Adrenal gland (tissue), 12 donors: ENCODE measurements around the gene FBXL17. TPM values are rescaled to one million over a fixed set of nuclear protein-coding genes. Genes with fewer than 3 reads are reported as not detected.

Source experiments
- DNase-seq, 7 donors: peaks; one replicate each; pipeline ENCODE4 v3.0.0-alpha.2; 2019 to 2020
- H3K27ac ChIP-seq, 5 donors: fragments of 200-600 bp; sonication (generic) in 4 of 5; 1 replicate in 3 of 5; 2 replicates in 2 of 5; pipeline versions ENCODE4 v1.5.1 to v1.8.0; 2016 to 2020; ENCODE audit warnings: mild to moderate bottlenecking in 1 of 5
- H3K27me3 ChIP-seq: fragments of 200-600 bp; 2 replicates; pipeline ENCODE4 v1.8.0; 2021
- H3K36me3 ChIP-seq, 2 donors: fragments of 200-600 bp; replicated peaks in 1 of 2; 1 replicate in 1 of 2; 2 replicates in 1 of 2; pipeline versions ENCODE4 v1.5.1 to v1.8.0; 2018 to 2022
- H3K4me1 ChIP-seq, 2 donors: fragments of 200-600 bp; replicated peaks in 1 of 2; 1 replicate in 1 of 2; 2 replicates in 1 of 2; pipeline versions ENCODE4 v1.5.1 to v1.8.0; 2018 to 2021
- H3K4me3 ChIP-seq, 4 donors: fragments of 200-600 bp; sonication (generic) in 3 of 4; one replicate each; pipeline ENCODE4 v1.5.1; 2016 to 2018
- H3K9me3 ChIP-seq, 3 donors: fragments of 200-600 bp; sonication (generic) in 1 of 3; replicated peaks in 1 of 3; 1 replicate in 2 of 3; 2 replicates in 1 of 3; pipeline versions ENCODE4 v1.5.1 to v1.8.0; 2016 to 2021
- POLR2A ChIP-seq, 2 donors: fragments of 450-650 bp; IDR thresholded peaks; one replicate each; pipeline ENCODE4 v1.6.1; 2017; ENCODE audit warnings: antibody characterized with exemption in 2 of 2, mild to moderate bottlenecking in 2 of 2, moderate library complexity in 1 of 2
- WGBS, 4 donors: extraction: QIAGEN DNeasy Blood & Tissue Kit in 2 of 4; methylation state at CpG; one replicate each; pipeline versions ENCODE4 v1.1.5 to v1.1.7; 2013 to 2017; 5-methylcytosine and 5-hydroxymethylcytosine counted together
- intact Hi-C, 2 donors: fragments of 100-400 bp; cut with DNase I; formaldehyde crosslinking; loops; one replicate each; pipeline versions ENCODE4 v1.14.1 to v1.15.0; 2022 to 2023
- polyA plus RNA-seq, 3 donors: library from polyadenylated mRNA; stranded (reverse); fragments of 200-250 nt in 2 of 3; fragments of 350-450 nt in 1 of 3; fragmentation: Illumina TruSeq in 1 of 3; extraction: RNeasy Lipid Tissue Mini Kit (QIAGEN cat#74804) in 1 of 3; gene quantifications; one replicate each; pipeline ENCODE4 v1.2.3, GENCODE V29; 2013 to 2014
- total RNA-seq, 9 donors: library from RNA; depleted of rRNA in 4 of 9; stranded (reverse); fragments of >200 nt in 4 of 9; fragments of 120-200 nt in 1 of 9; fragmentation: NEBNext Ultra II Directional in 1 of 9; extraction: Animal tissue kit (Norgen Biotek cat#: 25700) in 1 of 9; gene quantifications; one replicate each; pipeline versions ENCODE4 v1.1.0 to v1.2.4, GENCODE V29; 2013 to 2023
- TF ChIP-seq, protein P1 (sequence below), 6 experiments: fragments of 450-650 bp in 4 of 6; fragments of 200-600 bp in 2 of 6; sonication (generic) in 1 of 6; IDR thresholded peaks; 1 replicate in 5 of 6; 2 replicates in 1 of 6; pipeline versions ENCODE4 v1.5.1 to v1.8.0; 2016 to 2021; ENCODE audit warnings: antibody characterized with exemption in 6 of 6, mild to moderate bottlenecking in 2 of 6, moderate library complexity in 1 of 6
- donor health status: healthy with polysubstance abuse.
- donor health status: Bipolar disorder and iron deficiency.
- donor health status: DM: yes; HTN: yes; CAD: no.
- donor health status: DM: no; HTN: no; CAD: no.
- donor health status: DM: no; HTN: no; CAD: no.
- donor health status: DM: yes; HTN: yes; CAD: no.

Gene FBXL17
- total and polyA plus RNA-seq, 12 donors = 4.4 to 29.4 (median 21.3) TPM

DNA sequence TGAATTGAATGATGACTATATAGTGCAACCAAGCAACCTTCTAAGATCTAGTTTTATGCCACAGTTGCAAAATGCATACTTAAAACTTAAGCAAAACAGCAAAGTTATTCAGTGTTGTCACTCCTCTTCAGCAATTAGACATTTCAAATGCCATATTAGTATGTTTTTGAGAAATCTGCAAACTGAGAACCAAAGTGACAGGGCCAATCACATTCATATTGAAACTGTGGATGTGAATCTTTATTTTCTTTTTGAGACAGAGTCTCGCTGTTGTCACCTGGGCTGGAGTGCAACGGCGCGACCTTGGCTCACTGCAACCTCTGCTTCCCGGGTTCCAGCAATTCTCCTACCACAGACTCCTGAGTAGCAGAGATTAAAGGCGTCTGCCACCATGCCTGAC is 461.9 kb downstream of the FBXL17 start:
- peaks cover 0 to 4% (median 0%) of the 10 kb centered on the region in 3 donors for H3K9me3 ChIP-seq
- H3K27me3 ChIP-seq = no peaks in the 10 kb centered on the region
- intact Hi-C loops = no loop called here
- H3K4me1 ChIP-seq = no peaks in the 10 kb centered on the region
- TF ChIP-seq, protein P1, sequence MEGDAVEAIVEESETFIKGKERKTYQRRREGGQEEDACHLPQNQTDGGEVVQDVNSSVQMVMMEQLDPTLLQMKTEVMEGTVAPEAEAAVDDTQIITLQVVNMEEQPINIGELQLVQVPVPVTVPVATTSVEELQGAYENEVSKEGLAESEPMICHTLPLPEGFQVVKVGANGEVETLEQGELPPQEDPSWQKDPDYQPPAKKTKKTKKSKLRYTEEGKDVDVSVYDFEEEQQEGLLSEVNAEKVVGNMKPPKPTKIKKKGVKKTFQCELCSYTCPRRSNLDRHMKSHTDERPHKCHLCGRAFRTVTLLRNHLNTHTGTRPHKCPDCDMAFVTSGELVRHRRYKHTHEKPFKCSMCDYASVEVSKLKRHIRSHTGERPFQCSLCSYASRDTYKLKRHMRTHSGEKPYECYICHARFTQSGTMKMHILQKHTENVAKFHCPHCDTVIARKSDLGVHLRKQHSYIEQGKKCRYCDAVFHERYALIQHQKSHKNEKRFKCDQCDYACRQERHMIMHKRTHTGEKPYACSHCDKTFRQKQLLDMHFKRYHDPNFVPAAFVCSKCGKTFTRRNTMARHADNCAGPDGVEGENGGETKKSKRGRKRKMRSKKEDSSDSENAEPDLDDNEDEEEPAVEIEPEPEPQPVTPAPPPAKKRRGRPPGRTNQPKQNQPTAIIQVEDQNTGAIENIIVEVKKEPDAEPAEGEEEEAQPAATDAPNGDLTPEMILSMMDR (IDR thresholded peaks at IDR 0.05) = no peak
- TF ChIP-seq POLR2A (IDR thresholded peaks at IDR 0.05) = no peak
- H3K27ac ChIP-seq = no peak overlapping the region
- DNase-seq = no peak
- H3K36me3 ChIP-seq = no peaks in the 10 kb centered on the region
- WGBS, 4 donors = 68 to 72% (median 69%) methylated on average over 6 of the region's 6 CpGs
- H3K4me3 ChIP-seq = no peak overlapping the region

DNA sequence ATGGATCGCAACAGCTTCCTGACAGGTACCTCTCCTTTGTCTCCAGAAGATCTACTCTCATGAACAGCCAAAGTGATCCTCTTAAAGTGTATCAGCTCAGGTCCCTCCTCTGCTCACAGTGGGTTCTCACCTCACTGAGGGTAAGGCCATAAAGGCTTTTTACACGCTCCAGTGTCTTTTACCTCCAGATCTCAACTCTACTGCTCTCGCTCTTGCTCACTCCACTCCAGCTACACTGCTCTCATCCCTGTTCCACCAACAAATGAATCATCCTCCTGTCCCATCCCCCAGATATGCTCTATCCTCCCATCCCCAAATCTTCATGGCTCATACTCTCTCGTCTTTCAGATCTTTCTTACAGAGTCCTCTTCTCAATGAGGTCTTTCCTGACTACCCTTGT is 462.5 kb downstream of the FBXL17 start:
- DNase-seq = no peak
- intact Hi-C loops = no loop called here
- Histone ChIP-seq H3K4me1 (no peaks in the 10 kb centered on the region), H3K27me3 (no peaks in the 10 kb centered on the region), H3K27ac (no peak overlapping the region), H3K36me3 (no peaks in the 10 kb centered on the region), H3K4me3 (no peak overlapping the region), H3K9me3 (no peaks in the 10 kb centered on the region)
- no peak for TF ChIP-seq POLR2A (IDR thresholded peaks at IDR 0.05)
- TF ChIP-seq, protein P1 (IDR thresholded peaks at IDR 0.05) = no peak
- 97 to 100% (median 99%) methylated on average over 4 of the region's 4 CpGs for WGBS, 4 donors

DNA sequence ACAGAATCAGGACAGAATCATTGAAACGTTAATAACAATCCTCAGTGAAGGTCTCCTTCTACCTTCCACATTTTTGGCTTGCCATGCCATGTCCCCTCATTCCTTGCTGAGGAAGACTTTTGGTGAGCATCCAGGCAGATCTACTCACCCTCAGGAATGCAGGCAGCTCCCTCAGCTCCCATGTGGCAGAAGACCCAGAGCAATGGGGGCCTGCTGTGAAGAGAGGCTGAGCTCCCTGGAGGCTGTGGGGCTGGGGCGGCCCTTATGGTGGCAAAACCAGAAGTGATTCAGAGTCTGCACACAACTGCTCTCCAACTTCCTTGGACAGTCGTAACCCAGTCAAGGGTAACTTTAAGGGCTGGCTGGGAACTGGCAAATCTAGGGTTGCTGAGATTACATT is 463.9 kb downstream of the FBXL17 start:
- 81 to 86% (median 84%) methylated on average over 3 of the region's 3 CpGs for WGBS, 4 donors
- Histone ChIP-seq H3K4me1 (no peaks in the 10 kb centered on the region), H3K36me3 (no peaks in the 10 kb centered on the region), H3K4me3 (no peak overlapping the region), H3K9me3 (no peaks in the 10 kb centered on the region), H3K27ac (no peak overlapping the region), H3K27me3 (no peaks in the 10 kb centered on the region)
- intact Hi-C loops = no loop called here
- no peak for DNase-seq
- TF ChIP-seq, protein P1 (IDR thresholded peaks at IDR 0.05) = no peak
- no peak for TF ChIP-seq POLR2A (IDR thresholded peaks at IDR 0.05)

DNA sequence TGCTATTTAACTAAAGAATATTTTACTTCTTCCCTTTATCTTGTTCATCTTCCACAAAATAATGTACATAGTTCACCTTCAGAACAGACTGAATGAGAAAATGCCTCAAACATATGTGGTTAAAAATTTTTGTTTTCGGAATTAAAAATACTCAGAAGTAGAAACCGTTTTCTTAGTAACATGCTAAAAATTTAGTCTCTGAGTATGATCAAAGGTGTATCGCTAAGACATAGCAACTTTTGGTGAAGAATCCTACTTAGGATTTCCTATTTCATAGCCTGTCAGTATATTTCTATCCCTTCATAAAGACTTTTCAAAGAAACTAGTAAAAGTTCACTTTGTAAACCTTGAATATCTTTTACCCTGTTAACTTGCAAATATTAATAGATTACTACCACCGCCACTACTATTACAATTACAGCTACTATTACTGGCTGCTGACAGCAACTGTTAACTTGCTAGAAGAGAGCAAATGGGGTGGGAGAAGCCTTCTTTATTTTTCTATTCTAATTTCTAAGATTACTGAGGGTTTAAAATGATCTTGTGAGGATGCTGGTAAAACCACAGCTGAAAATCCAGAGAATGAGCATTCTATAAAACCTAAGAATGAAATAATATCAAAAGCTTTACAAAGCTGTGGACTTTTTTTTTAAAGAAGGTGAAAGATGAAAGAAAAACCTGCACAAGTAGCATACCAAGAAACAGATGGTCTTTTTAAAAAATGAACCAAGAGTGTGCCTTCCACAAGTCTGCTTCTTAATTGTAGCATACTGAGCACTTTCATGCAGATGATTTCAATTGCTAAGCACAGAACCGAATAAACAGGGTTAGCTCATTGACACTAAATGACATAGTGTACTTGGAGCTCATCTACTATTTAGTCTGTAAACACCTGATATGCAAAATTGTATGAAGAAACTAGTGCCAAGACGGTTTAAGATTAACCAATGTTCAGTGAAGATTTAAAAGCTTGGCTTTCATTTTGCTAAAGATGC is 464.9 kb downstream of the FBXL17 start:
- Histone ChIP-seq H3K9me3 (no peaks in the 10 kb centered on the region), H3K4me1 (no peaks in the 10 kb centered on the region), H3K27me3 (no peaks in the 10 kb centered on the region), H3K36me3 (no peaks in the 10 kb centered on the region), H3K4me3 (no peak overlapping the region), H3K27ac (no peak overlapping the region)
- no peak for DNase-seq
- WGBS, 4 donors = 90 to 95% (median 94%) methylated on average over 6 of the region's 6 CpGs
- intact Hi-C loops = no loop called here
- TF ChIP-seq POLR2A (IDR thresholded peaks at IDR 0.05) = no peak
- TF ChIP-seq, protein P1 (IDR thresholded peaks at IDR 0.05) = no peak
